ENCODE measurements around the gene IGSF22.
"Not testable (repeated sequence)": the region's sequence is repeated elsewhere in the genome, so short reads cannot be mapped to it uniquely, and the experiment has no call there.

IGSF22 gene

DNA sequence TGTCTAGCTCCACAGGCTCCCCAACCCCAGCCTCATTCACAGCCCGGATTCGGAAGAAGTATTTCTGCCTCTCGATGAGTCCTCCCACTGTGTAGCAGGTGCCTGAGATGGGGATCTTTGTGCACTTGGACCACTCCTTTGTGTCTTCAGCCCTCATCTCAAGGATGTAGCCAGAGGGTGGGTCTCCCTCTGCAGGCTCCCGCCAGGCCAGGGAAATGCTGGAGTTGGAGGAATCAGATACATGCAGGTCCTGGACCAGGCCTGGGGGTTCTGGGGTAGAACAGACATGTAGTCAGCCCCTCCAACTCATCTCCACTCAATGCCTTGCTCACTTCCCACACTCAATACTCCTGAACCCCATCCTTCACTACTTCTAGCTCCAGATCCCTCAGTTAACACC, 16.6 kb downstream of the IGSF22 start:
- no peak for DNase-seq

DNA sequence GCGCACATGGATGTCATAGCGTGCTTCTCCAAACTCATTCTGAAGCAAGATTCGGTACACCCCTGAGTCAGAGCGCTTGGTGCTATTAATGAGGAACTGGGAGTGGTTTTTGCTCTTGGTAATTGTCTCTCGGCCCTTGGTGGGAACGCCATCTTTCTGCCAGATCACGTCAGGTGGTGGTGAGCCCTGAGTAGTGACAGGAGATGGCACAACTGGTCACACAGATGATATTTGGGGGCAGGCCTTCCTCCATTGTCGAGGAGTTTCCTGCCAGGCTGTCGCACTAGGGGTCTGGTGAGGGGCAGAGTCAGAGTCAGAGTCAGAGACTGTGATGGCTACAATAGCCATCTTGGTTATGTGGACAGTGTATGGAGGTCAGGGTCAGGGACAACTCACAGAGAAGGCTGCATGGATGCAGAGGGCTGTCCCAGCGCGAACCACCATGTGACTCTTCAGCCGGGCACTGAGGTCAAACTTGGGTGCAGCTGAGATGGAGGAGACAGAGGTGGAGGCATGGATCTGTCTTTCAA, 18.1 kb downstream of the IGSF22 start:
- no peak for DNase-seq

GRCh38 chr11:18706330-18707243, 19.4 kb downstream of the IGSF22 start:
- no peak for DNase-seq

GRCh38 chr11:18705651-18706281, 20.2 kb downstream of the IGSF22 start:
- no peak for DNase-seq

DNA sequence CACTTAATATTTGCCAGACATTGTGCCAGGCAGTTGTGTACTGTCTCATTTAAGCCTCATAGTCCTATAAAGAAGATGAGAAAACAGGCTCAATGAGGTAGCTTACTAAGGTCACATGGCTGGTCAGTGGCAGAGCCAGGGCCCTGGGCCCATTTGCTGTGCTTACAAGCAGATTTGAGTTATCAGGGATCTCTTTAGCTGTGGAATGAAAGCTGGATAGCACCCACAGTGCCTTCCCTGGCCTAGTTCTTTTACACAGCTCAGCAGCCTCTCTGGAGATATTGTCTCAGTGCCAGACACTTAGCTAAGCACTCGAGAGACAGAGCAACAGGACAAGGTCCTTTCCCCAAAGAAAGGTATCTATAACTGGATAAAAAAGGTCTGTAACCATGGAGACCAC, 21.3 kb downstream of the IGSF22 start:
- DNase-seq, result no peak

- no peak for DNase-seq
Observed at GRCh38 chr11:18704045-18704645, 21.8 kb downstream of the IGSF22 start.

- no peak for DNase-seq
Observed at GRCh38 chr11:18703001-18703763, 22.8 kb downstream of the IGSF22 start.

DNA sequence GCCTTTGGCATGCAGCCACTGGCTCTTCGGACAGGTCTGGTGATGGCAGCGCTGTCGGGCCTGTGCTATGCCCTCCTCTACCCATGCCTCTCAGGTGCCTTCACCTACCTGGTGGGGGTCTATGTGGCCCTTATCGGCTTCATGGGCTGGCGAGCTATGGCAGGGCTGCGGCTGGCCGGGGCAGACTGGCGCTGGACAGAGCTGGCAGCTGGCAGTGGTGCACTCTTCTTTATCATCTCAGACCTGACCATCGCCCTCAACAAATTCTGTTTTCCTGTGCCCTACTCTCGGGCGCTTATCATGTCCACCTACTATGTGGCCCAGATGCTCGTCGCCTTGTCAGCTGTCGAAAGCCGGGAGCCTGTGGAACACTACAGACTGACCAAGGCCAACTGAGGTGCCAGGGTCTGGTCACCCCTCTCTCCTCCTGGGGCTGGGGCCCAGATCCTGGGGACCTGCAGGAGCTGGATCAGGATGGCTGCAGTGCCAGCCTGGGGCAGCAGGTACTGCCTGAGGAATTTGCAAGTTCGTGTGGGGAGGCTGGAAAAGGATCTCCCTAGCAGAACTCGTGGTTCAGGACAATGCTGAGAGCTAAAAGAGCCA, 24.3 kb downstream of the IGSF22 start:
- DNase-seq, result no peak

GRCh38 chr11:18700872-18701271, 25.1 kb downstream of the IGSF22 start:
- no peak for DNase-seq

DNA sequence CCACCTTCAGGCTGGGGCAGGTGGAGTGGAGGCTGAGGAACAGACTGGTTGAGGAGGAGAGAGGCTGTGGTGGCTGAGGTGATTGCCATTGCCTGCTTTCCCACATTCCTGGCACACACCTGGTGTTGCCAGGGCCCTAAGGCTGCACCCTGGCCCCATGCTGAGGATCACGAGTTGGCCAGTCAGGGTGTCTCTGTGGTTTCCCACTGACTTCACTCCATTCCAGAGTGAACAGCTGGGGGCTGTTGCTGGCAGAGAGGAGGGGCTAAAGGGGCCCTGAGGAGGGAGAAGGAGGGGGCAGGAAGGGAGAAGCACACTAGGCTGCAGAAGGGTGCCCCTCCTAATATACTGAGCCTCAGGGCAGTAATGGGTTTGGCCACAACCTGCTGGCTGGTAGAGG, 25.6 kb downstream of the IGSF22 start:
- no peak for DNase-seq

- DNase-seq, result no peak
Observed at GRCh38 chr11:18699848-18700261, 26.1 kb downstream of the IGSF22 start.

- DNase-seq, result no peak
Observed at GRCh38 chr11:18699269-18699596, 26.8 kb downstream of the IGSF22 start.

DNA sequence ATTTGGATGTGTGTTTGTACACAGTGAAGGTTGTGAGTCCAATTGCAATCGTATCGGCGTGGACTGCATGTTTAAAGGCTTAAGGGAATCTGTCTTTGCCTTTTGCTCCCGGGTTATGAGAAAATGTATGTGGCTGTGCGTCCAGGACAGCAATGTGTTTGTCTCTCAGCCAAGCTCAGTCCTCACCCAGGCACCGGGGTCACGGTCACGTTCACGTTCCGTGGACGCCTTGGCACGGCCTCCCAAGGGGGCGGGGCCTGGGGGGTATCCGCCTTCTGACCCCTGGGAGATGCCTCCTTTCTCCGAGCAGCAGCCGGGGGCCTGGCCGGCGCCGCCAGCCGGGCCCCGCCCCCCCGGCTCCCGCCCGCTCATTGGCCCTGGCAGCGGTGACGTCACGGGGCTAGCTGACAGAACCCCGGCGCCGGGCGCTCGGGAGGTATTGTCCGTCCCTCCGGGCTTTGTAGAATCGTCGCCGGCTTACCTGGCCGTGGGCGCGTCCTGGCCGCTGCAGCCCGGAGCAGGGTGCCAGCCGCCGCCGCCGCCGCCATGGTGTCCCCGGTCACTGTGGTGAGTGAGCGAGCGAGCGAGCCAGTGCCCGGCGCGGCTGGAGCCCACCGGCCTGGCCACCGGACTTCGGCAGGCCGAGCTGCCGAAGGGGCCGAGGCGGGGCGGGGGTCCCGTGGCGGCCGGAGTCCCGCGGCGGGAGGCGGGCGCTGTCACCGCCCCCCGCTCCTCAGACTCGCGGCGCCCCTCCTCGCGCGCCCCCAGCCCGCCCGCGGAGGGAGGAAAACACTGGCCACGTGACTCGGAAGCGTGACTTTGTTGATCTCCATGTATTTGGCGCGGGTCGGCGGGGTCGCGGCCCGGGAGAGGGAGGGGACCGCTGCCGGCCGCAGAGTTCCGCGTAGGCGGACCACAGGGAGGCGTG, 27.4 kb downstream of the IGSF22 start, which contains the start of gene TMEM86A:
Gene TMEM86A, plus strand, starts transcription at position 439 of the 928 bp plus-strand sequence. Its CDS starts 108 bp downstream, at position 547.
- peak; percentile 93 for DNase-seq

GRCh38 chr11:18697576-18697975, 28.4 kb downstream of the IGSF22 start:
- DNase-seq, result no peak

DNA sequence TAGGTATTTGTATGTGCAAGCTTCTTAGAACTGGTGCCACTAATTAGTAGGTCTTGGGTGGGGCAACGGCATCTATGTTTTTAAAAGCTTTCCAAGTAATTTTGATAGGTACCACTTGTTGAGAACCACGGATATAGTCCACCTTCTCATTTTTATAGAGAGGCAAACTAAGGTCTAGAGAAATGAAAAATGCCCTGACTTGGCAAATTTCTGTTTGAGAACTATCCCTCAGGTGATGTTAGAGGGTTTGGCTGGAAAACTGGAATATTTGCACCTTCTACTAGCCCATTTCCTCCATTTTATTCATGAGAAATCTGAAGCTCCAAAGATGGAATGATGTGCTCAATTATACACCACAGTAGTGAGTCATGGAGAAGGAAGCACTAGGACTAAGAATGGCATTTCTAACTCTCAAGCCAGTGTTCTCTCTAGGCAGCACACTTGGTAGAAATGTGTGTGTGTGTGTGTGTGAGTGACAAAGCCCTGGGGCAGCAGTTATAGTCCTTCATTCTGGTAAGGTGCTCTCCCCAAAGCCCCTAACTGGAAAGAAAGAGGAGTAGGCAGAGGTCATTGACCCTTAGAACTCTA, 29.3 kb downstream of the IGSF22 start:
- no peak for DNase-seq

DNA sequence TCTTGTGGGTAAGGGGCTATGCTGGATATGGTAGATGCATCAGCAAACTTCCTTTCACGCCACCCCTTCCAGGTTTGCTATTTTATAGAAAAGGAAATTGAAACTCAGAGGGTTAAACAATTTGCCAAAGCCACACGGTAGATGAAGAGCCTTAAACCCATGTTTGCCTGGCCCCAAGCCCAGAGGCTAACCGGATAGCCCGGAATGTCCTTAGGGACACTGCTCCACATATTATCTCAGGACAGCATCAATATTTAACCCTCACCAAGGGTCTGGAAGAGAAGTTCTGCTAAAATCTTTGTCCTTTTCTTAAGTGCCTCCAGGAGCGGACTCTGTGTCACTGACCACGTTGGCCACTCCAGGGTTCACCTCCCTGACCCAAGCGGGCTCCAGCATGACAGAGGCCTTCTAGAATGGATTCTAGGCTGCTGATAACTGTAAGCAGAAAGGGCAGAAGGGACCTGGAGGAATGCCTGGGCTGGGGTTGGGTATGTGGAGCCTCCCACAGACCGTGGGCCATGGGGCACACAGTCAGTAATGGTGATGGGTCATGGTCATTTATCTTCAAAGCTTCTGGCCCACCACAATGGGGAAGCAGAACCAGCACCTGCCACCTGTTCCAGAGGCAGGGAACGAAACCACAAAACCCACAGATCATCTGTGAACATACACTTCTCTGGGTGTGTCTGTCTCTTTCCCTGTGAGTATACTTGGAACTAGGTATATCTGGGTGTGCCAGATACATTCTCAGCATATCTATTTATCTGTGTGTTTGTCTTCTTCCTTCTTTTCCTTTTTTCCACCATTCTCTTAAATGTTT, 32.8 kb downstream of the IGSF22 start:
- DNase-seq, result no peak

GRCh38 chr11:18691467-18692140, 34.4 kb downstream of the IGSF22 start:
- DNase-seq, result not testable (repeated sequence)

DNA sequence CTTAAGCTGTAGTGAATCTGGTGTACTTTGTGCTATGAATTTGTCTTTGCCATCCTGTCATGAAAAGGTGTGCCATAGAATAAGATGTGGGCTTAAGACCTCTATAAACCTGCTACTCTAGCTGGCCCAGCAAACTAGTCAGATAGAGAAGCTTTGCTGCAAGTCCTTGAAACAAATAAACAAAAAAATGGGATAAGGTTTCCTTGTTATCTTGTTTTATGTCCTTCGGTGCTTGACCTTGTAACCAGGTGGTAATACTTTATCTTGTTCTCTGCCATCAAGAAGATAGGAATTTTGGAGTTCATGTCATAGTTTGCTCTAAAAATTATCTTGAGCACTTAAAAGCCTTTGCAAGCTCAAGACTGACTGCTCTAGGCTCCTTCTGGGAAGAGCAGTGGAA, 41.7 kb downstream of the IGSF22 start:
- DNase-seq, result no peak

- DNase-seq, result no peak
Observed at GRCh38 chr11:18682466-18682865, 43.5 kb downstream of the IGSF22 start.

Data from activated CD4-positive, CD25-positive, alpha-beta regulatory T cell treated with anti-CD3 and anti-CD28 coated beads, Interleukin-2, amount 50 U/mL, for 72 hours (primary cell).